PFSK-1 (cell line): ENCODE measurements around the gene APIP.

Experiments used
- POLR2AphosphoS5 ChIP-seq: IDR thresholded peaks from 2 replicates; pipeline ENCODE4 v1.6.1; 2012; ENCODE audit warnings: low read depth, mild to moderate bottlenecking, control low read depth, low read length, moderate library complexity
- SIN3A ChIP-seq: IDR thresholded peaks from 2 replicates; pipeline ENCODE4 v1.6.1; 2012; ENCODE audit warnings: mild to moderate bottlenecking, low read length, moderate library complexity, borderline replicate concordance; ENCODE audit not compliant: insufficient read depth
- TAF1 ChIP-seq: IDR thresholded peaks from 2 replicates; pipeline ENCODE4 v1.6.1; 2012; ENCODE audit warnings: low read length, control low read depth, borderline replicate concordance; ENCODE audit not compliant: insufficient read depth
- TF ChIP-seq, protein P1 (sequence below), 2 experiments: IDR thresholded peaks; 2 replicates each; pipeline versions ENCODE4 v1.6.1 to v1.8.0; 2011 to 2012; ENCODE audit warnings: low read depth in 2 of 2, low read length in 2 of 2, control low read depth in 1 of 2, inconsistent platforms in 1 of 2, mild to moderate bottlenecking in 1 of 2, moderate library complexity in 1 of 2; ENCODE audit not compliant: insufficient read depth in 1 of 2

DNA sequence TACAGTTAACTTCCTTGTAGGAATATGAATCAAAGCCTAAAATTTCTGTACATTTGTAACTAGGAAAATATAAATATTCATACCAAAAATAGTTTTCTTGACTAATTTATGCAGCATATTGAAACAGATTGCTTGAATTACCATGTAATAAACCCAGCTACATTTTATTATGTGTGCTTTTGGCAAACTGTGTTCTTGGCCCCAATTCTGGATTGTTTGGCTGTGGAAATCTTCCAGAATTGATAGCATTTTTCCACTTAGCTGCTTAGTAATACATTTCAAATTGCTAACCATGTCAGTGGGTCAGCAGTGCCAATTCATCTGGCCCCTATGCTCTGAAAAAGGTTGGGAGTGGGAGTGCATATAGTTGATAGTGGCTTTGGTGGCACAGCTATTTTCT lies 32.5 kb upstream of the APIP start:
- TF ChIP-seq POLR2AphosphoS5 (no peak), TAF1 (no peak), SIN3A (no peak)
- TF ChIP-seq, protein P1, sequence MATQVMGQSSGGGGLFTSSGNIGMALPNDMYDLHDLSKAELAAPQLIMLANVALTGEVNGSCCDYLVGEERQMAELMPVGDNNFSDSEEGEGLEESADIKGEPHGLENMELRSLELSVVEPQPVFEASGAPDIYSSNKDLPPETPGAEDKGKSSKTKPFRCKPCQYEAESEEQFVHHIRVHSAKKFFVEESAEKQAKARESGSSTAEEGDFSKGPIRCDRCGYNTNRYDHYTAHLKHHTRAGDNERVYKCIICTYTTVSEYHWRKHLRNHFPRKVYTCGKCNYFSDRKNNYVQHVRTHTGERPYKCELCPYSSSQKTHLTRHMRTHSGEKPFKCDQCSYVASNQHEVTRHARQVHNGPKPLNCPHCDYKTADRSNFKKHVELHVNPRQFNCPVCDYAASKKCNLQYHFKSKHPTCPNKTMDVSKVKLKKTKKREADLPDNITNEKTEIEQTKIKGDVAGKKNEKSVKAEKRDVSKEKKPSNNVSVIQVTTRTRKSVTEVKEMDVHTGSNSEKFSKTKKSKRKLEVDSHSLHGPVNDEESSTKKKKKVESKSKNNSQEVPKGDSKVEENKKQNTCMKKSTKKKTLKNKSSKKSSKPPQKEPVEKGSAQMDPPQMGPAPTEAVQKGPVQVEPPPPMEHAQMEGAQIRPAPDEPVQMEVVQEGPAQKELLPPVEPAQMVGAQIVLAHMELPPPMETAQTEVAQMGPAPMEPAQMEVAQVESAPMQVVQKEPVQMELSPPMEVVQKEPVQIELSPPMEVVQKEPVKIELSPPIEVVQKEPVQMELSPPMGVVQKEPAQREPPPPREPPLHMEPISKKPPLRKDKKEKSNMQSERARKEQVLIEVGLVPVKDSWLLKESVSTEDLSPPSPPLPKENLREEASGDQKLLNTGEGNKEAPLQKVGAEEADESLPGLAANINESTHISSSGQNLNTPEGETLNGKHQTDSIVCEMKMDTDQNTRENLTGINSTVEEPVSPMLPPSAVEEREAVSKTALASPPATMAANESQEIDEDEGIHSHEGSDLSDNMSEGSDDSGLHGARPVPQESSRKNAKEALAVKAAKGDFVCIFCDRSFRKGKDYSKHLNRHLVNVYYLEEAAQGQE (IDR thresholded peaks at IDR 0.05; ENCODE audit: insufficient read depth in 1 of 2, low read depth in 2 of 2, low read length in 2 of 2): no peak
